ENCODE measurements around the gene ASPN.

DNA sequence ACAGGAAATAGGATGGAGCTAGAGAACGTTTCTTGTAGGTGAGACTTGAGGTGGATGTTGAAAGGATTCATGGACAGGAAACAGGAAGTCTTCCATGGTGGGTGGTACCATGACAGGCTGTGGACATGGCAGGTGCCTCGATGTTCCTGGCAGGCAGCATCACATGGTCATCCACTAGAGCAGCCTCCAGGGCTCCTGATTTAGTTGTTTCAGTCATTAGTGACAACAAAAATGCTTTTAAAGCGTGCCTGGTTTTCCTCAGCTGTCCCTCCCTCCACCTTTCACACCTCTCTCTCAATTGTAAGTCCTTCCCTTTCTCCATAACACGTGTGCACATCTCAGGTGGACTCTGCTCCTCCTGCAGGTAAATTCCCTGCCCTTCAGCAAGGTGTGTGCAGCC is 25.2 kb upstream of the ASPN start:
- TF ChIP-seq, protein P1, sequence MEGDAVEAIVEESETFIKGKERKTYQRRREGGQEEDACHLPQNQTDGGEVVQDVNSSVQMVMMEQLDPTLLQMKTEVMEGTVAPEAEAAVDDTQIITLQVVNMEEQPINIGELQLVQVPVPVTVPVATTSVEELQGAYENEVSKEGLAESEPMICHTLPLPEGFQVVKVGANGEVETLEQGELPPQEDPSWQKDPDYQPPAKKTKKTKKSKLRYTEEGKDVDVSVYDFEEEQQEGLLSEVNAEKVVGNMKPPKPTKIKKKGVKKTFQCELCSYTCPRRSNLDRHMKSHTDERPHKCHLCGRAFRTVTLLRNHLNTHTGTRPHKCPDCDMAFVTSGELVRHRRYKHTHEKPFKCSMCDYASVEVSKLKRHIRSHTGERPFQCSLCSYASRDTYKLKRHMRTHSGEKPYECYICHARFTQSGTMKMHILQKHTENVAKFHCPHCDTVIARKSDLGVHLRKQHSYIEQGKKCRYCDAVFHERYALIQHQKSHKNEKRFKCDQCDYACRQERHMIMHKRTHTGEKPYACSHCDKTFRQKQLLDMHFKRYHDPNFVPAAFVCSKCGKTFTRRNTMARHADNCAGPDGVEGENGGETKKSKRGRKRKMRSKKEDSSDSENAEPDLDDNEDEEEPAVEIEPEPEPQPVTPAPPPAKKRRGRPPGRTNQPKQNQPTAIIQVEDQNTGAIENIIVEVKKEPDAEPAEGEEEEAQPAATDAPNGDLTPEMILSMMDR (IDR thresholded peaks at IDR 0.05) = no peak
- TF ChIP-seq POLR2A (IDR thresholded peaks at IDR 0.05) = no peak

All from testis (tissue), 2 donors.